A549 (cell line): Measurements from ENCODE around the gene CDH4. TPM values are rescaled to one million over a fixed set of nuclear protein-coding genes. Genes with fewer than 3 reads are reported as not detected.

Experiments
- ATAC-seq, 2 experiments: fragments of 200-7000 bp in 1 of 2; fragments of >200 bp in 1 of 2; cut with Nextera tagmentation in 1 of 2; cut with Tn5 transposase in 1 of 2; 3 replicates each; pipeline versions ENCODE4 v1.8.0 to v1.9.1; 2018 to 2020; ENCODE audit warnings: mild to moderate bottlenecking in 1 of 2, moderate library complexity in 1 of 2
- CTCF ChIA-PET: fragments of 300-600 bp; sonication (Branson Sonifier 250); formaldehyde crosslinking; extraction: SDS; loops from one replicate; lab custom pipeline; 2021; ENCODE audit warnings: antibody characterized with exemption, inconsistent platforms; lab: Yijun Ruan, JAX
- POLR2A ChIA-PET: fragments of 350-600 bp; formaldehyde crosslinking; extraction: SDS; loops from one replicate; lab custom pipeline; 2021; ENCODE audit warnings: antibody characterized with exemption, inconsistent platforms; lab: Yijun Ruan, JAX
- DNase-seq, 2 experiments: peaks; one replicate each; pipeline versions ENCODE4 v3.0.0 to v3.0.0-alpha.2; 2011 to 2016; ENCODE audit warnings: low read depth in 1 of 2, low spot score in 1 of 2
- FAIRE-seq: peaks from 2 replicates; lab custom pipeline; 2011; peaks lifted over from hg19 to GRCh38; lab: Jason Lieb, UNC
- H3K27ac ChIP-seq, 2 experiments: fragments of >200 bp; sonication (Bioruptor Twin); formaldehyde crosslinking; 3 replicates each; pipeline ENCODE4 v1.5.1; 2016 to 2017
- H3K4me1 ChIP-seq: fragments of >200 bp; sonication (Bioruptor Twin); formaldehyde crosslinking; 3 replicates; pipeline ENCODE4 v1.6.1; 2016
- H3K4me2 ChIP-seq: fragments of >200 bp; sonication (Bioruptor Twin); formaldehyde crosslinking; 3 replicates; pipeline ENCODE4 v1.6.1; 2016
- H3K4me3 ChIP-seq: fragments of >200 bp; sonication (Bioruptor Twin); formaldehyde crosslinking; 3 replicates; pipeline ENCODE4 v1.5.1; 2016
- H3K9me3 ChIP-seq: fragments of >200 bp; sonication (Bioruptor Twin); formaldehyde crosslinking; 3 replicates; pipeline ENCODE4 v1.6.1; 2016
- CBX2 ChIP-seq: fragments of 200-600 bp; sonication (generic); IDR thresholded peaks from 2 replicates; pipeline ENCODE4 v1.6.1; 2016; ENCODE audit warnings: low read depth, mild to moderate bottlenecking, borderline replicate concordance
- CHD4 ChIP-seq: fragments of 200-600 bp; sonication (generic); IDR thresholded peaks from 2 replicates; pipeline ENCODE4 v1.6.1; 2016; ENCODE audit warnings: antibody characterized with exemption, mild to moderate bottlenecking, borderline replicate concordance
- ESRRA ChIP-seq: fragments of 150-350 bp; IDR thresholded peaks from 2 replicates; pipeline ENCODE4 v1.6.1; 2014; ENCODE audit warnings: mild to moderate bottlenecking, low read length, borderline replicate concordance
- GATA3 ChIP-seq: IDR thresholded peaks from 2 replicates; pipeline ENCODE4 v1.6.1; 2012; ENCODE audit warnings: borderline replicate concordance
- HEYL ChIP-seq: fragments of 250-450 bp; sonication (Bioruptor Pico); IDR thresholded peaks from 2 replicates; pipeline ENCODE4 v1.8.0; 2021; ENCODE audit warnings: mild to moderate bottlenecking, moderate library complexity
- JUNB ChIP-seq: fragments of >200 bp; sonication (Bioruptor Twin); formaldehyde crosslinking; IDR thresholded peaks from 2 replicates; pipeline ENCODE4 v1.6.1; 2016
- KDM1A ChIP-seq: fragments of 200-600 bp; sonication (generic); IDR thresholded peaks from 2 replicates; pipeline ENCODE4 v1.6.1; 2016; ENCODE audit warnings: low read depth, mild to moderate bottlenecking
- KDM5A ChIP-seq: fragments of 200-600 bp; sonication (generic); IDR thresholded peaks from 2 replicates; pipeline ENCODE4 v1.6.1; 2016; ENCODE audit warnings: antibody characterized with exemption, mild to moderate bottlenecking
- MAZ ChIP-seq: fragments of 150-350 bp; IDR thresholded peaks from 2 replicates; pipeline ENCODE4 v1.6.1; 2014; ENCODE audit warnings: antibody characterized with exemption, low read depth, low read length, borderline replicate concordance
- MYC ChIP-seq: IDR thresholded peaks from 2 replicates; pipeline ENCODE4 v1.6.1; 2012; ENCODE audit warnings: mild to moderate bottlenecking, inconsistent platforms, low read length, improper control_type of control experiment, borderline replicate concordance
- NFE2L2 ChIP-seq: fragments of 150-350 bp; conservative IDR thresholded peaks from 2 replicates; pipeline ENCODE4 v1.6.1; 2014; ENCODE audit warnings: low read length
- RCOR1 ChIP-seq: fragments of 150-350 bp; IDR thresholded peaks from 2 replicates; pipeline ENCODE4 v1.6.1; 2014; ENCODE audit warnings: antibody characterized with exemption, low read length, low read depth
- RNF2 ChIP-seq: fragments of 200-600 bp; sonication (generic); IDR thresholded peaks from 2 replicates; pipeline ENCODE4 v1.6.1; 2016; ENCODE audit warnings: low read depth, mild to moderate bottlenecking, antibody characterized with exemption, moderate library complexity, borderline replicate concordance
- TP53 ChIP-seq: fragments of 250-450 bp; sonication (Bioruptor Pico); IDR thresholded peaks from 2 replicates; pipeline ENCODE4 v1.5.0; 2021; ENCODE audit warnings: mild to moderate bottlenecking, moderate library complexity
- WGBS: methylation state at CpG from one replicate; pipeline ENCODE4 v1.1.6; 2017; ENCODE audit errors: missing lambda C conversion rate; 5-methylcytosine and 5-hydroxymethylcytosine counted together
- polyA plus RNA-seq, 4 experiments: library from polyadenylated mRNA; depleted of rRNA in 3 of 4; stranded (reverse); fragments of >200 nt; fragmentation: RNase III in 1 of 4; extraction: RNeasy Plus Mini Kit Qiagen cat#74134 plus additional on column Dnase treatment in 1 of 4; gene quantifications; 2 replicates in 3 of 4; 3 replicates in 1 of 4; pipeline ENCODE4 v1.2.3, GENCODE V29; 2011 to 2017
- TF ChIP-seq, protein P1 (sequence below): fragments of 150-350 bp; IDR thresholded peaks from 2 replicates; pipeline ENCODE4 v1.6.1; 2014; ENCODE audit warnings: low read depth, mild to moderate bottlenecking, low read length
- TF ChIP-seq, protein P2 (sequence below): fragments of >200 bp; sonication (Bioruptor Twin); formaldehyde crosslinking; IDR thresholded peaks from 2 replicates; pipeline ENCODE4 v1.6.1; 2016
- TF ChIP-seq, protein P3 (sequence below): fragments of 250-450 bp; sonication (Bioruptor Pico); IDR thresholded peaks from 2 replicates; pipeline ENCODE4 v1.5.0; 2021; ENCODE audit warnings: mild to moderate bottlenecking, moderate library complexity, borderline replicate concordance
- TF ChIP-seq, protein P4 (sequence below): fragments of >200 bp; sonication (Bioruptor Twin); formaldehyde crosslinking; IDR thresholded peaks from 3 replicates; pipeline ENCODE4 v1.6.1; 2016
- TF ChIP-seq, protein P5 (sequence below): fragments of 450-650 bp; IDR thresholded peaks from 2 replicates; pipeline ENCODE4 v1.6.1; 2014; ENCODE audit warnings: antibody characterized with exemption
- TF ChIP-seq, protein P6 (sequence below): fragments of >200 bp; sonication (Bioruptor Twin); formaldehyde crosslinking; IDR thresholded peaks from 3 replicates; pipeline ENCODE4 v1.5.1; 2016
- TF ChIP-seq, protein P7 (sequence below): fragments of 200-600 bp; sonication (generic); IDR thresholded peaks from 2 replicates; pipeline ENCODE4 v1.6.1; 2016; ENCODE audit warnings: antibody characterized with exemption, mild to moderate bottlenecking, moderate library complexity
- TF ChIP-seq, protein P8 (sequence below): IDR thresholded peaks from 2 replicates; pipeline ENCODE4 v1.6.1; 2012
- TF ChIP-seq, protein P9 (sequence below): fragments of 250-450 bp; sonication (Bioruptor Pico); IDR thresholded peaks from 2 replicates; pipeline ENCODE4 v1.5.0; 2020; ENCODE audit warnings: low read depth, mild to moderate bottlenecking, moderate library complexity

CDH4 gene
- polyA plus RNA-seq, 2 of the 4 experiments (the other 2 are of a cell fraction) = 3.4 to 10.3 TPM

DNA sequence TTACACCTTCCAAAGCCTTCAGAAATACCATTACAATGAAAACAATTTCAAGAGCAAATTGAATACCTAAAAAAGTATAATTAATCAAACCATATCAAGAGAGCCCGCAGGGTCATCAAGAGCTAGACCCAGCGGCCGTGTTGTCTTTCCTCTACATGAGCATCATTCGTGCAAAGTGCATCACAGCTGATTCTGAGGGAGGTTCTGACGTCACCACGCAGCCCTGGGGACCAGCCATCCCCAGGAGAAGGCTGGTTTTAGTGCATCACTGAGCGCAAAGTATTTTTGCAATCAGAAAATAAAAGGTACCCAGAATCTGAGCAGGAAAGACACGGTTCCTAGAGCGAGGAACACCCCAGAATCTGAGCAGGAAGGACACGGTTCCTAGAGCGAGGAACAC lies 371.4 kb downstream of the CDH4 start:
- 60% methylated on average over 10 of the region's 11 CpGs for WGBS
- no peak for ATAC-seq
- CTCF ChIA-PET = interaction anchor here (1.2 kb wide), 1 partner anchor 9 kb away, joined by 3 read pairs; no protein-coding TSS in a partner anchor

DNA sequence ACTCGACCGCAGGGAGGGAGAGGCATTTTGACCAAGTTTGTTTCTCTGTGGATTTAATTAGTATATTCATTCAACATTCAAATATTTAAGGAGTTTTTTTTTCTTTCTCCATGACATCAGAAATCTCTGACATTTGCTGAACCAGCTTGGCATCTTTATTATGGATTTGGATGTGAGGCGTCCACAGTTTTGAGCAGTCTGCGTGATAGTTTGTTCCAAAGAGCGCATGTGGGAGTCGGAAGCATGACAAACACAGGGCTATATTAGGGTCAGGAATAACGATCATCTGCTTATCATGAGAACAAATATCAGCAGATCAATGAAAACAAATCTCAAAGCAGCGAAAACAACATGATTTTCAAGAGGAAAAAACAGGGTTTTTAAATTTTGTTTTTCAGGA lies 373.2 kb downstream of the CDH4 start:
- WGBS = 75% methylated on average over 8 of the region's 8 CpGs
- Histone ChIP-seq H3K4me2 (no peak overlapping the region), H3K4me3 (no peak overlapping the region), H3K9me3 (no peaks in the 10 kb centered on the region), H3K27ac (no peak overlapping the region), H3K4me1 (no peaks in the 10 kb centered on the region)
- DNase-seq (no peak), FAIRE-seq (no peak), ATAC-seq (no peak)
- ChIA-PET POLR2A (no interaction called here), CTCF (no interaction called here)
- TF ChIP-seq, protein P1, sequence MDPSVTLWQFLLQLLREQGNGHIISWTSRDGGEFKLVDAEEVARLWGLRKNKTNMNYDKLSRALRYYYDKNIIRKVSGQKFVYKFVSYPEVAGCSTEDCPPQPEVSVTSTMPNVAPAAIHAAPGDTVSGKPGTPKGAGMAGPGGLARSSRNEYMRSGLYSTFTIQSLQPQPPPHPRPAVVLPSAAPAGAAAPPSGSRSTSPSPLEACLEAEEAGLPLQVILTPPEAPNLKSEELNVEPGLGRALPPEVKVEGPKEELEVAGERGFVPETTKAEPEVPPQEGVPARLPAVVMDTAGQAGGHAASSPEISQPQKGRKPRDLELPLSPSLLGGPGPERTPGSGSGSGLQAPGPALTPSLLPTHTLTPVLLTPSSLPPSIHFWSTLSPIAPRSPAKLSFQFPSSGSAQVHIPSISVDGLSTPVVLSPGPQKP = no peak
- TF ChIP-seq JUNB (no peak), MYC (no peak), HEYL (CRISPR knock-in tag) (no peak), NFE2L2 (no peak), RNF2 (no peak), CBX2 (no peak), KDM5A (no peak), RCOR1 (no peak)
- TF ChIP-seq, protein P2, sequence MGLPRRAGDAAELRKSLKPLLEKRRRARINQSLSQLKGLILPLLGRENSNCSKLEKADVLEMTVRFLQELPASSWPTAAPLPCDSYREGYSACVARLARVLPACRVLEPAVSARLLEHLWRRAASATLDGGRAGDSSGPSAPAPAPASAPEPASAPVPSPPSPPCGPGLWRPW = no peak
- TF ChIP-seq, protein P3, sequence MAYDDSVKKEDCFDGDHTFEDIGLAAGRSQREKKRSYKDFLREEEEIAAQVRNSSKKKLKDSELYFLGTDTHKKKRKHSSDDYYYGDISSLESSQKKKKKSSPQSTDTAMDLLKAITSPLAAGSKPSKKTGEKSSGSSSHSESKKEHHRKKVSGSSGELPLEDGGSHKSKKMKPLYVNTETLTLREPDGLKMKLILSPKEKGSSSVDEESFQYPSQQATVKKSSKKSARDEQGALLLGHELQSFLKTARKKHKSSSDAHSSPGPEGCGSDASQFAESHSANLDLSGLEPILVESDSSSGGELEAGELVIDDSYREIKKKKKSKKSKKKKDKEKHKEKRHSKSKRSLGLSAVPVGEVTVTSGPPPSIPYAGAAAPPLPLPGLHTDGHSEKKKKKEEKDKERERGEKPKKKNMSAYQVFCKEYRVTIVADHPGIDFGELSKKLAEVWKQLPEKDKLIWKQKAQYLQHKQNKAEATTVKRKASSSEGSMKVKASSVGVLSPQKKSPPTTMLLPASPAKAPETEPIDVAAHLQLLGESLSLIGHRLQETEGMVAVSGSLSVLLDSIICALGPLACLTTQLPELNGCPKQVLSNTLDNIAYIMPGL (CRISPR knock-in tag) = no peak
- TF ChIP-seq, protein P4, sequence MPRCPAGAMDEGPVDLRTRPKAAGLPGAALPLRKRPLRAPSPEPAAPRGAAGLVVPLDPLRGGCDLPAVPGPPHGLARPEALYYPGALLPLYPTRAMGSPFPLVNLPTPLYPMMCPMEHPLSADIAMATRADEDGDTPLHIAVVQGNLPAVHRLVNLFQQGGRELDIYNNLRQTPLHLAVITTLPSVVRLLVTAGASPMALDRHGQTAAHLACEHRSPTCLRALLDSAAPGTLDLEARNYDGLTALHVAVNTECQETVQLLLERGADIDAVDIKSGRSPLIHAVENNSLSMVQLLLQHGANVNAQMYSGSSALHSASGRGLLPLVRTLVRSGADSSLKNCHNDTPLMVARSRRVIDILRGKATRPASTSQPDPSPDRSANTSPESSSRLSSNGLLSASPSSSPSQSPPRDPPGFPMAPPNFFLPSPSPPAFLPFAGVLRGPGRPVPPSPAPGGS = no peak
- TF ChIP-seq, protein P5, sequence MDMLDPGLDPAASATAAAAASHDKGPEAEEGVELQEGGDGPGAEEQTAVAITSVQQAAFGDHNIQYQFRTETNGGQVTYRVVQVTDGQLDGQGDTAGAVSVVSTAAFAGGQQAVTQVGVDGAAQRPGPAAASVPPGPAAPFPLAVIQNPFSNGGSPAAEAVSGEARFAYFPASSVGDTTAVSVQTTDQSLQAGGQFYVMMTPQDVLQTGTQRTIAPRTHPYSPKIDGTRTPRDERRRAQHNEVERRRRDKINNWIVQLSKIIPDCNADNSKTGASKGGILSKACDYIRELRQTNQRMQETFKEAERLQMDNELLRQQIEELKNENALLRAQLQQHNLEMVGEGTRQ = no peak
- TF ChIP-seq, protein P6, sequence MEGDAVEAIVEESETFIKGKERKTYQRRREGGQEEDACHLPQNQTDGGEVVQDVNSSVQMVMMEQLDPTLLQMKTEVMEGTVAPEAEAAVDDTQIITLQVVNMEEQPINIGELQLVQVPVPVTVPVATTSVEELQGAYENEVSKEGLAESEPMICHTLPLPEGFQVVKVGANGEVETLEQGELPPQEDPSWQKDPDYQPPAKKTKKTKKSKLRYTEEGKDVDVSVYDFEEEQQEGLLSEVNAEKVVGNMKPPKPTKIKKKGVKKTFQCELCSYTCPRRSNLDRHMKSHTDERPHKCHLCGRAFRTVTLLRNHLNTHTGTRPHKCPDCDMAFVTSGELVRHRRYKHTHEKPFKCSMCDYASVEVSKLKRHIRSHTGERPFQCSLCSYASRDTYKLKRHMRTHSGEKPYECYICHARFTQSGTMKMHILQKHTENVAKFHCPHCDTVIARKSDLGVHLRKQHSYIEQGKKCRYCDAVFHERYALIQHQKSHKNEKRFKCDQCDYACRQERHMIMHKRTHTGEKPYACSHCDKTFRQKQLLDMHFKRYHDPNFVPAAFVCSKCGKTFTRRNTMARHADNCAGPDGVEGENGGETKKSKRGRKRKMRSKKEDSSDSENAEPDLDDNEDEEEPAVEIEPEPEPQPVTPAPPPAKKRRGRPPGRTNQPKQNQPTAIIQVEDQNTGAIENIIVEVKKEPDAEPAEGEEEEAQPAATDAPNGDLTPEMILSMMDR = no peak
- TF ChIP-seq, protein P7, sequence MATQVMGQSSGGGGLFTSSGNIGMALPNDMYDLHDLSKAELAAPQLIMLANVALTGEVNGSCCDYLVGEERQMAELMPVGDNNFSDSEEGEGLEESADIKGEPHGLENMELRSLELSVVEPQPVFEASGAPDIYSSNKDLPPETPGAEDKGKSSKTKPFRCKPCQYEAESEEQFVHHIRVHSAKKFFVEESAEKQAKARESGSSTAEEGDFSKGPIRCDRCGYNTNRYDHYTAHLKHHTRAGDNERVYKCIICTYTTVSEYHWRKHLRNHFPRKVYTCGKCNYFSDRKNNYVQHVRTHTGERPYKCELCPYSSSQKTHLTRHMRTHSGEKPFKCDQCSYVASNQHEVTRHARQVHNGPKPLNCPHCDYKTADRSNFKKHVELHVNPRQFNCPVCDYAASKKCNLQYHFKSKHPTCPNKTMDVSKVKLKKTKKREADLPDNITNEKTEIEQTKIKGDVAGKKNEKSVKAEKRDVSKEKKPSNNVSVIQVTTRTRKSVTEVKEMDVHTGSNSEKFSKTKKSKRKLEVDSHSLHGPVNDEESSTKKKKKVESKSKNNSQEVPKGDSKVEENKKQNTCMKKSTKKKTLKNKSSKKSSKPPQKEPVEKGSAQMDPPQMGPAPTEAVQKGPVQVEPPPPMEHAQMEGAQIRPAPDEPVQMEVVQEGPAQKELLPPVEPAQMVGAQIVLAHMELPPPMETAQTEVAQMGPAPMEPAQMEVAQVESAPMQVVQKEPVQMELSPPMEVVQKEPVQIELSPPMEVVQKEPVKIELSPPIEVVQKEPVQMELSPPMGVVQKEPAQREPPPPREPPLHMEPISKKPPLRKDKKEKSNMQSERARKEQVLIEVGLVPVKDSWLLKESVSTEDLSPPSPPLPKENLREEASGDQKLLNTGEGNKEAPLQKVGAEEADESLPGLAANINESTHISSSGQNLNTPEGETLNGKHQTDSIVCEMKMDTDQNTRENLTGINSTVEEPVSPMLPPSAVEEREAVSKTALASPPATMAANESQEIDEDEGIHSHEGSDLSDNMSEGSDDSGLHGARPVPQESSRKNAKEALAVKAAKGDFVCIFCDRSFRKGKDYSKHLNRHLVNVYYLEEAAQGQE = no peak

More for the DNA sequence above, 371.4 kb downstream of the CDH4 start:
- FAIRE-seq (no peak), DNase-seq (no peak)
- H3K4me1 ChIP-seq = no peaks in the 10 kb centered on the region
- no peak overlapping the region for H3K4me3 ChIP-seq
- TF ChIP-seq TP53 (CRISPR knock-in tag) (no peak), MYC (no peak), KDM1A (no peak), CHD4 (no peak), GATA3 (no peak), ESRRA (no peak), MAZ (no peak)
- TF ChIP-seq, protein P8, sequence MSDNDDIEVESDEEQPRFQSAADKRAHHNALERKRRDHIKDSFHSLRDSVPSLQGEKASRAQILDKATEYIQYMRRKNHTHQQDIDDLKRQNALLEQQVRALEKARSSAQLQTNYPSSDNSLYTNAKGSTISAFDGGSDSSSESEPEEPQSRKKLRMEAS = no peak
- TF ChIP-seq, protein P4 = no peak
- TF ChIP-seq, protein P9, sequence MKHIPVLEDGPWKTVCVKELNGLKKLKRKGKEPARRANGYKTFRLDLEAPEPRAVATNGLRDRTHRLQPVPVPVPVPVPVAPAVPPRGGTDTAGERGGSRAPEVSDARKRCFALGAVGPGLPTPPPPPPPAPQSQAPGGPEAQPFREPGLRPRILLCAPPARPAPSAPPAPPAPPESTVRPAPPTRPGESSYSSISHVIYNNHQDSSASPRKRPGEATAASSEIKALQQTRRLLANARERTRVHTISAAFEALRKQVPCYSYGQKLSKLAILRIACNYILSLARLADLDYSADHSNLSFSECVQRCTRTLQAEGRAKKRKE (CRISPR knock-in tag) = no peak
- H3K9me3 ChIP-seq = no peaks in the 10 kb centered on the region
- no peak overlapping the region for H3K4me2 ChIP-seq
- POLR2A ChIA-PET = no interaction called here
- H3K27ac ChIP-seq = no peak overlapping the region
